Ascending aorta (tissue), 2 donors: ENCODE measurements around the gene MYB. TPM values are rescaled to one million over a fixed set of nuclear protein-coding genes. Genes with fewer than 3 reads are reported as not detected.
"Not testable (repeated sequence)": the region's sequence is repeated elsewhere in the genome, so short reads cannot be mapped to it uniquely, and the experiment has no call there.

Experiments
- DNase-seq, 2 donors: peaks; one replicate each; pipeline ENCODE4 v3.0.0-alpha.2; 2019; ENCODE audit warnings: low spot score in 2 of 2
- H3K27ac ChIP-seq, 2 donors: fragments of 200-600 bp; sonication (generic); one replicate each; pipeline ENCODE4 v1.5.1; 2016 to 2017; ENCODE audit warnings: mild to moderate bottlenecking in 1 of 2
- H3K27me3 ChIP-seq: fragments of 200-600 bp; sonication (generic); one replicate; pipeline ENCODE4 v1.5.1; 2017
- H3K36me3 ChIP-seq, 2 donors: fragments of 200-600 bp; sonication (generic); one replicate each; pipeline ENCODE4 v1.5.1; 2016
- H3K4me1 ChIP-seq, 2 donors: fragments of 200-600 bp; sonication (generic); one replicate each; pipeline ENCODE4 v1.5.1; 2016 to 2017; ENCODE audit warnings: mild to moderate bottlenecking in 1 of 2
- H3K4me3 ChIP-seq, 2 donors: fragments of 200-600 bp; sonication (generic); one replicate each; pipeline ENCODE4 v1.5.1; 2016 to 2017; ENCODE audit warnings: mild to moderate bottlenecking in 1 of 2
- H3K9me3 ChIP-seq, 2 donors: fragments of 200-600 bp; sonication (generic); one replicate each; pipeline ENCODE4 v1.5.1; 2016
- intact Hi-C: fragments of 100-400 bp; cut with DNase I; formaldehyde crosslinking; loops from one replicate; pipeline ENCODE4 v1.15.1; 2023
- total RNA-seq: library from RNA; depleted of rRNA; stranded (reverse); fragments of >200 nt; gene quantifications from one replicate; pipeline ENCODE4 v1.1.0, GENCODE V29; 2016
- TF ChIP-seq, protein P1 (sequence below), 3 experiments: fragments of 200-600 bp in 2 of 3; fragments of 450-650 bp in 1 of 3; sonication (generic) in 2 of 3; IDR thresholded peaks; one replicate each; pipeline ENCODE4 v1.5.1; 2016 to 2019; ENCODE audit warnings: antibody characterized with exemption in 3 of 3, mild to moderate bottlenecking in 1 of 3, moderate library complexity in 1 of 3

Gene MYB
- total RNA-seq, 1 donor from 2014 or later: not detected

DNA sequence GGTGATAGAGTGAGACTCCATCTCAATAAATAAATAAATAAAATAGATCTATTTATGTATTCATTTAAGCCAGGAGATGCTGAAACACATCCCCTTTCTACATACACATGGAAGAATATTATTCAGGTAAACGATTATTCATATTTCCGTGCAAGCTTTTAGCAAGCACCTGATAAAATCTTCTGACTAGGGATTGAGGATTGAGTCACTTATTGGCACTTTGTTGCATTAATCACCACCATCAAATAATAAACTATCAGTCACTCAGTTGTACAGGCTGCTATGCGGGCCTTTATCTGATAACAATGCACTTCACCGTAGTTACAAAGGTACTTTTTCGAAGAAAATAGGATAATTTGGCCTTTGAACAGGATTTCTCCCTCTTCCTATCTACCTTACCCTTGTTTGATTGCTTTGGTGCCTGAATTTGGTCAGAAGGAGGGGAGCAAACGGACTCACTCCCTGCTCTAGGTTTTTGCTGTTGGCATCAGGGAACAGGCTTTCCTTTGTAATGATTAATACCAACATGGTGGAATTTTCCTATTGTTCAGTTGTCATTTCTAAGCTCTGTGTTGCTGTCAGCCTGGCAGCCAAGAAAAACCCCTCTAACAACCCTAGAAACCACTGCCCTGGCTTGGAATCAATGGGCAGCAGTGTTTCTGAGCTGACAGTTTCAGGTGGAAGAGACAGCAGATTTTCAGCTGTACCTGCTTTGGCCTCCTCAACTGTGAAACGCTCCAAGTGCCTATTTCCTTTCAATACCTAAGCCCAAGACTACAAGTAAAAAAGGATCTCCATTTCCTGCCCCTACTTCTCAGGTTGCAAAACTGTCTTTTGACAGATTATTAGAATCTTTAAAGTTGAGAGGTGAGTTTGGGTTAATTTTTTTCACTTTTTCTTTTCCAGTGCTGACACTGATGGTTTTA is 63.0 kb downstream of the MYB start:
- Histone ChIP-seq H3K27me3 (no peaks in the 10 kb centered on the region), H3K36me3 (no peaks in the 10 kb centered on the region), H3K27ac (no peak overlapping the region), H3K9me3 (no peaks in the 10 kb centered on the region), H3K4me3 (no peak overlapping the region), H3K4me1 (no peaks in the 10 kb centered on the region)
- intact Hi-C loops: no loop called here
- TF ChIP-seq, protein P1, sequence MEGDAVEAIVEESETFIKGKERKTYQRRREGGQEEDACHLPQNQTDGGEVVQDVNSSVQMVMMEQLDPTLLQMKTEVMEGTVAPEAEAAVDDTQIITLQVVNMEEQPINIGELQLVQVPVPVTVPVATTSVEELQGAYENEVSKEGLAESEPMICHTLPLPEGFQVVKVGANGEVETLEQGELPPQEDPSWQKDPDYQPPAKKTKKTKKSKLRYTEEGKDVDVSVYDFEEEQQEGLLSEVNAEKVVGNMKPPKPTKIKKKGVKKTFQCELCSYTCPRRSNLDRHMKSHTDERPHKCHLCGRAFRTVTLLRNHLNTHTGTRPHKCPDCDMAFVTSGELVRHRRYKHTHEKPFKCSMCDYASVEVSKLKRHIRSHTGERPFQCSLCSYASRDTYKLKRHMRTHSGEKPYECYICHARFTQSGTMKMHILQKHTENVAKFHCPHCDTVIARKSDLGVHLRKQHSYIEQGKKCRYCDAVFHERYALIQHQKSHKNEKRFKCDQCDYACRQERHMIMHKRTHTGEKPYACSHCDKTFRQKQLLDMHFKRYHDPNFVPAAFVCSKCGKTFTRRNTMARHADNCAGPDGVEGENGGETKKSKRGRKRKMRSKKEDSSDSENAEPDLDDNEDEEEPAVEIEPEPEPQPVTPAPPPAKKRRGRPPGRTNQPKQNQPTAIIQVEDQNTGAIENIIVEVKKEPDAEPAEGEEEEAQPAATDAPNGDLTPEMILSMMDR (IDR thresholded peaks at IDR 0.05): no peak
- no peak for DNase-seq

DNA sequence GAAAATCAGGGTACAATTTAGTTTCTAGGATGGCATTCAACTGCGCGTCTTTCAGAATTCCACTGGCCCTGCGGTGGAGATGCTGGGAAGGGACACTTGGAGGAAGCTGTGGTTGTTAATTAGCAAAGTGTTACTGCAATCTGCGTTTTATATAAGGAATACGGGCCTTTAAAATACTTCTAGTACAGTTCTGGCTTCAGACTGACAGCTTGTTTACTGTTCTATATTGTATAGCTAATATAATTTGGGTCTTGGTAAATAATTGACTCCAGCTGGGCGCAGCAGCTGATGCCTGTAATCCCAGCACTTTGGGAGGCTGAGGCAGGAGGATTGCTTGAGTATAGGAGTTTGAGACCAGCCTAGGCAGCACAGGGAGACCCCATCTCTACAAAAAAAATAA is 63.7 kb downstream of the MYB start:
- H3K27me3 ChIP-seq: no peaks in the 10 kb centered on the region
- intact Hi-C loops: no loop called here
- no peaks in the 10 kb centered on the region for H3K9me3 ChIP-seq
- no peak for DNase-seq
- H3K4me3 ChIP-seq: no peak overlapping the region
- H3K36me3 ChIP-seq: no peaks in the 10 kb centered on the region
- H3K4me1 ChIP-seq: no peaks in the 10 kb centered on the region
- H3K27ac ChIP-seq: no peak overlapping the region
- TF ChIP-seq, protein P1 (IDR thresholded peaks at IDR 0.05): no peak

DNA sequence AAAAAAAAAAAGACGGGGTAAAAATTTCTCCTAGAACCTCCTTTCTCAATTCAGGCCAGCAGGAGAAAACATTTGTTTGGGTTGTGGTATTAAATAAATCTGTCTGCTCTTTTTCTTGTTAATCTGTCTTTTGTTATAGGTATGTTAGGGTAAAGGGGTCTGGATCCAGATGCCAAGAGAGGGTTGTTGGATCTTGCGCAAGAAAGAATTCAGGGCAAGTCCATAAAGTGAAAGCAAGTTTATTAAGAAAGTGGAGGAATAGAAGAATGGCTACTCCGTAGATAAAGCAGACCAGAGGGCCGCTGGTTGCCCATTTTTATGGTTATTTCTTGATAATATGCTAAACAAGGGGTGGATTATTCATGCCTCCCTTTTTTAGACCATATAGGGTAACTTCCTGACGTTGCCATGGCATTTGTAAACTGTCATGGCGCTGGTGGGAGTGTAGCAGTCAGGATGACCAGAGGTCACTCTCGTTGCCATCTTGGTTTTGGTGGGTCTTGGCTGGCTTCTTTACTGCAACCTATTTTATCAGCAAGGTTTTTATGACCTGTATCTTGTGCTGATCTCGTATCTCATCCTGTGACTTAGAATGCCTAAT is 65.4 kb downstream of the MYB start:
- intact Hi-C loops: not testable (repeated sequence)

DNA sequence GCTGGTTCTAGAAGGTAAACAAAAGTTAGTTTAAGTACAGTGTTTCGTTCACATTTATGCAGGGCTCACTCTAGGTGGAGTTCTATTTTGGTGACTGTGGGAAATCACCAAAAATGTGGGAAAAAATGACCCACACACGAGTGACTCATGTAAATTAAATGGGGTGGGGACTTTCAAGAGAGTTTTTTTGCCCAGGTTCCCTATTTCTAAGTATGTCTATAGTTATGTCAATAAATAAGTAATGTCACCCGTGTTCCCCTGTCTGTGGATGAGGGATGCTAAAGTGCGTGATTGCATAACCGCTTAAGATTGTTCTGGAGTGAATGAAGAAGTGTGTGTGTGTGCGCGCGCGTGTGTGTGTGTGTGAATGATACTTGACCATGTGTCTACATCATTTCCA is 69.1 kb downstream of the MYB start:
- no peaks in the 10 kb centered on the region for H3K36me3 ChIP-seq
- H3K4me3 ChIP-seq: no peak overlapping the region
- H3K4me1 ChIP-seq: no peaks in the 10 kb centered on the region
- no peak overlapping the region for H3K27ac ChIP-seq
- TF ChIP-seq, protein P1 (IDR thresholded peaks at IDR 0.05): no peak
- H3K9me3 ChIP-seq: no peaks in the 10 kb centered on the region
- DNase-seq: no peak
- intact Hi-C loops: no loop called here
- no peaks in the 10 kb centered on the region for H3K27me3 ChIP-seq

More for the DNA sequence above, 65.4 kb downstream of the MYB start:
- not testable (repeated sequence) for H3K27me3 ChIP-seq, H3K4me3 ChIP-seq, H3K27ac ChIP-seq, H3K4me1 ChIP-seq, H3K9me3 ChIP-seq, DNase-seq, H3K36me3 ChIP-seq

DNA sequence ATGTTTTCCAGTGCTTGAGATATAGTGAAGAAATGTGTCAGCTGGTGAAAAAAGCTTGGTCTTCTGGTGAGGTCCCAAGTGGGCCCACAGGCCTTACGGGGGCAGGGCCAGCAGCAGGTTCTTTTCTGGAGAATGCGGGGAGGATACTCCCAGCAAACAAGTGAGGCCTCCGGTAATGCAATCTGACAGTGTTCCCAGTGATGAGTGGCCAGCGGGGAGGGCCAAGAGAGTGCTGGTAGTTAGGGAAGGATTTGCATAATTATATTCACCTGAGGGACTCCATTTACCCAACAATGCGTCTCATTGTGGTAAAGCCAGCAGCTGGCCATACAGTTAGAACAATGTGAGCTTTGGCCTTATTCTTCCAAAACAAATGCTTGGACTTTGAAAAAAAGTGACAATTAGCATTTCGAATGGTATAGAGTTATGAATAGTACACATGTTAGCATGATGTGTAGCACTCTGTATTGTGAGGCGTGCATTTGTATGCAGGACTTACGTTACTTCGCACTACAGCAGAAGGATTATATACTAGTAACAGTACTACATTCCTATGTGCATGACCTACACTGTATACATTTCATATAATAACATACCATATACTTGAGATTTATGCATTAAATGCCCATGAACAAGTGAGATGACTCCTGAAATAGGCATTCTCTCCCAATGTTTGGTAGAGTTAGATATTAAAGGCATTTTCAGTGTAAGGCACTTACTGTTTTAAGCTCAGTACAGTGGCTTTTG is 69.8 kb downstream of the MYB start:
- H3K27ac ChIP-seq: no peak overlapping the region
- H3K36me3 ChIP-seq: no peaks in the 10 kb centered on the region
- intact Hi-C loops: no loop called here
- H3K27me3 ChIP-seq: no peaks in the 10 kb centered on the region
- no peak for DNase-seq
- no peaks in the 10 kb centered on the region for H3K4me1 ChIP-seq
- no peaks in the 10 kb centered on the region for H3K9me3 ChIP-seq
- H3K4me3 ChIP-seq: no peak overlapping the region
- TF ChIP-seq, protein P1 (IDR thresholded peaks at IDR 0.05): no peak
